Measurements from ENCODE around the gene PTGER3.

DNA sequence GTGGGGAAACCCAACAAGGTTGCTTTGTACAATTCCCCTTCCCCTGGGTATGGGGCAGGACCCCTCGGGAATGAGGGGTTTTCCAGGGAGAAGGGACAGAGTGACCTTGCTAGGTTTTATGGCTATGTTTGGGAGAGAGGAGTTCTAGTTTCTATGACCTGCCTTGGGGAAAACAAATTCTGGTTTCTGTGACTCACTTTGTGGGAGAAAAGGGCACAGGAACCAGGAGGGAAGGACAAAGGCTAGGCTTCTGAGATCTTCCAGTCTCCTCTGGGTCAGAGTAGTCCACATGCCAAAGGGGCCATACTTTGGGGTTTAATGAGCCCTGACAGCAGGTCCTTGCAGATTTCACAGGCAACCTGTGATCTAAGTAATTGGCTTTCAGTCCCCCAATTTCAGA lies 5.5 kb upstream of the PTGER3 start:
- TF ChIP-seq, protein P1, sequence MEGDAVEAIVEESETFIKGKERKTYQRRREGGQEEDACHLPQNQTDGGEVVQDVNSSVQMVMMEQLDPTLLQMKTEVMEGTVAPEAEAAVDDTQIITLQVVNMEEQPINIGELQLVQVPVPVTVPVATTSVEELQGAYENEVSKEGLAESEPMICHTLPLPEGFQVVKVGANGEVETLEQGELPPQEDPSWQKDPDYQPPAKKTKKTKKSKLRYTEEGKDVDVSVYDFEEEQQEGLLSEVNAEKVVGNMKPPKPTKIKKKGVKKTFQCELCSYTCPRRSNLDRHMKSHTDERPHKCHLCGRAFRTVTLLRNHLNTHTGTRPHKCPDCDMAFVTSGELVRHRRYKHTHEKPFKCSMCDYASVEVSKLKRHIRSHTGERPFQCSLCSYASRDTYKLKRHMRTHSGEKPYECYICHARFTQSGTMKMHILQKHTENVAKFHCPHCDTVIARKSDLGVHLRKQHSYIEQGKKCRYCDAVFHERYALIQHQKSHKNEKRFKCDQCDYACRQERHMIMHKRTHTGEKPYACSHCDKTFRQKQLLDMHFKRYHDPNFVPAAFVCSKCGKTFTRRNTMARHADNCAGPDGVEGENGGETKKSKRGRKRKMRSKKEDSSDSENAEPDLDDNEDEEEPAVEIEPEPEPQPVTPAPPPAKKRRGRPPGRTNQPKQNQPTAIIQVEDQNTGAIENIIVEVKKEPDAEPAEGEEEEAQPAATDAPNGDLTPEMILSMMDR (IDR thresholded peaks at IDR 0.05; ENCODE audit: insufficient read depth, low read depth, low read length) = no peak
- no peak for TF ChIP-seq EZH2 (IDR thresholded peaks at IDR 0.05; ENCODE audit: insufficient read depth, low read length)
